ENCODE results near the gene PWP1. TPM values are rescaled to one million over a fixed set of nuclear protein-coding genes. Genes with fewer than 3 reads are reported as not detected.
"Not testable (repeated sequence)": the region's sequence is repeated elsewhere in the genome, so short reads cannot be mapped to it uniquely, and the experiment has no call there.

The PWP1 gene
- total and polyA plus RNA-seq, 2 of the 4 experiments (the other 2 are of a cell fraction) = 143 to 179 TPM

DNA sequence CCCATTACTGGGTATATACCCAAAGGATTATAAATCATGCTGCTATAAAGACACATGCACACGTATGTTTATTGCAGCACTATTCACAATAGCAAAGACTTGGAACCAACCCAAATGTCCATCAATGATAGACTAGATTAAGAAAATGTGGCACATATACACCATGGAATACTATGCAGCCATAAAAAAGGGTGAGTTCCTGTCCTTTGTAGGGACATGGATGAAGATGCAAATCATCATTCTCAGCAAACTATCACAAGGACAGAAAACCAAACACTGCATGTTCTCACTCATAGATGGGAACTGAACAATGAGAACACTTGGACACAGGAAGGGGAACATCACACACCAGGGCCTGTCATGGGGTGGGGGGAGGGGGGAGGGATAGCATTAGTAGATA lies 42.1 kb downstream of the PWP1 start:
- intact Hi-C loops (cut with micrococcal nuclease); H4K5ac ChIP-seq (ENCODE audit: low read depth, low read length); H2AFZ ChIP-seq (replicated peaks; ENCODE audit: low read length, poor library complexity); H4K20me1 ChIP-seq (ENCODE audit: insufficient read depth, low read length); H2AK9ac ChIP-seq (replicated peaks; ENCODE audit: low read depth, low read length, poor library complexity); POLR2A ChIA-PET (ENCODE audit: unreplicated experiment); ATAC-seq (ENCODE audit: low read depth); H3K4ac ChIP-seq (ENCODE audit: low read depth, low read length); H3K4me3 ChIP-seq (ENCODE audit: insufficient read depth, low read depth, low read length); H2BK5ac ChIP-seq (ENCODE audit: low read depth, low read length, poor library complexity, severe bottlenecking); H2BK15ac ChIP-seq (ENCODE audit: low read depth, low read length); DNase-seq; H2BK120ac ChIP-seq (ENCODE audit: low read depth, low read length); H3K9me1 ChIP-seq (ENCODE audit: insufficient read depth, low read length); H3K4me2 ChIP-seq (ENCODE audit: low read depth, low read length); H2AK5ac ChIP-seq (ENCODE audit: low read depth, low read length); BruUV-seq (replicated peaks); CTCF ChIA-PET; H4K91ac ChIP-seq (ENCODE audit: insufficient read depth, low read depth, low read length); H3K18ac ChIP-seq (ENCODE audit: low read depth, low read length); H4K8ac ChIP-seq (ENCODE audit: low read depth in 2 of 2, low read length in 2 of 2); dilution Hi-C loops (cut with HindIII; ENCODE audit: low sequenced_read_pairs, unreplicated experiment); H3K56ac ChIP-seq (ENCODE audit: extremely low read depth, insufficient read depth, low read length); H3K79me1 ChIP-seq (ENCODE audit: low read depth in 1 of 2, low read length in 2 of 2); H3K14ac ChIP-seq (replicated peaks; ENCODE audit: low read depth, low read length); H3K27ac ChIP-seq (ENCODE audit: insufficient read depth, low read length); in situ Hi-C loops (cut with MboI; ENCODE audit: low sequenced_read_pairs); H3K36me3 ChIP-seq (ENCODE audit: control insufficient read depth, insufficient read depth, low read length); H2BK20ac ChIP-seq (ENCODE audit: low read depth, low read length); H3K27me3 ChIP-seq (ENCODE audit: control insufficient read depth, insufficient read depth, low read length); H3K9me3 ChIP-seq (ENCODE audit: control insufficient read depth, insufficient read depth, low read length); H3K9ac ChIP-seq (ENCODE audit: low read depth, low read length); H3K23ac ChIP-seq (ENCODE audit: low read depth, low read length); H3K4me1 ChIP-seq (ENCODE audit: control insufficient read depth, insufficient read depth, low read length): not testable (repeated sequence)
- WGBS, 2 experiments (ENCODE audit: extremely low coverage in 2 of 2, insufficient read length in 1 of 2) = no CpG with 5 or more reads among the region's 1 CpG

All from IMR-90 (cell line).